ENCODE data around the gene CLASP1. TPM values are rescaled to one million over a fixed set of nuclear protein-coding genes. Genes with fewer than 3 reads are reported as not detected.

The CLASP1 gene
- total RNA-seq, 2 donors from 2014 or later, result 87.0 to 88.3 TPM

DNA sequence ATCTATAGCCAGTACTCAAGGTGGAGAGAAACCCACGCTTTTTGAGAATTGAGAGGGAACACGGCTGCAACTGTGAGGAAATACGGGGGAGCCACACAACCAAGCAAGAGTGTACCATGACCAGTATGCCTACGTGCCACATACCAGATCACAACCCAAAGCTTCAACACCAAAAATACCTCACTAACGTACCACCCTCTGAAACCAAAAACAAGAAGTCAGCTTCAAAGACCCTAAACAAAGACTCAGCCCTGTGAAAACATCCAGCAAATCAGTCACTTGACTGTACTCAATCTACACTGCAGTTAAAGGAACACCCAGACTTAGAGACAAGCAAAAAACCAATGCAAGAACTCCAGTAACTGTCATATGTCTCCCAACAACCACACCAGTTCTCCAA, 101.6 kb downstream of the CLASP1 start:
- 63 to 98% methylated on average over 2 to 5 of the region's 5 CpGs for WGBS, 2 experiments (ENCODE audit: insufficient coverage in 1 of 2, insufficient read length in 1 of 2)
- TF ChIP-seq, protein P1, sequence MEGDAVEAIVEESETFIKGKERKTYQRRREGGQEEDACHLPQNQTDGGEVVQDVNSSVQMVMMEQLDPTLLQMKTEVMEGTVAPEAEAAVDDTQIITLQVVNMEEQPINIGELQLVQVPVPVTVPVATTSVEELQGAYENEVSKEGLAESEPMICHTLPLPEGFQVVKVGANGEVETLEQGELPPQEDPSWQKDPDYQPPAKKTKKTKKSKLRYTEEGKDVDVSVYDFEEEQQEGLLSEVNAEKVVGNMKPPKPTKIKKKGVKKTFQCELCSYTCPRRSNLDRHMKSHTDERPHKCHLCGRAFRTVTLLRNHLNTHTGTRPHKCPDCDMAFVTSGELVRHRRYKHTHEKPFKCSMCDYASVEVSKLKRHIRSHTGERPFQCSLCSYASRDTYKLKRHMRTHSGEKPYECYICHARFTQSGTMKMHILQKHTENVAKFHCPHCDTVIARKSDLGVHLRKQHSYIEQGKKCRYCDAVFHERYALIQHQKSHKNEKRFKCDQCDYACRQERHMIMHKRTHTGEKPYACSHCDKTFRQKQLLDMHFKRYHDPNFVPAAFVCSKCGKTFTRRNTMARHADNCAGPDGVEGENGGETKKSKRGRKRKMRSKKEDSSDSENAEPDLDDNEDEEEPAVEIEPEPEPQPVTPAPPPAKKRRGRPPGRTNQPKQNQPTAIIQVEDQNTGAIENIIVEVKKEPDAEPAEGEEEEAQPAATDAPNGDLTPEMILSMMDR (conservative IDR thresholded peaks at IDR 0.05), result no peak
- no peaks in the 10 kb centered on the region for H3K27me3 ChIP-seq (ENCODE audit: control insufficient read depth, insufficient read depth, low read length, poor library complexity, severe bottlenecking)
- no peaks in the 10 kb centered on the region for H3K36me3 ChIP-seq (ENCODE audit: control insufficient read depth, insufficient read depth, low read length)
- H3K4me3 ChIP-seq (ENCODE audit: low read length), result no peak overlapping the region
- no peak overlapping the region for H3K27ac ChIP-seq (ENCODE audit: low read depth, low read length)
- no peak overlapping the region for H3K4me3 Mint-ChIP-seq
- H3K9ac ChIP-seq (ENCODE audit: extremely low read depth, low read length, poor library complexity, severe bottlenecking), result no peak overlapping the region
- peaks cover 11% of the 10 kb centered on the region for H3K9me3 Mint-ChIP-seq
- no peaks in the 10 kb centered on the region for H3K27me3 Mint-ChIP-seq (ENCODE audit: insufficient read depth)
- DNase-seq, result no peak
- H3K4me1 Mint-ChIP-seq, result peaks cover 9% of the 10 kb centered on the region
- no peaks in the 10 kb centered on the region for H3K9me3 ChIP-seq (ENCODE audit: control insufficient read depth, low read length)
- H3K4me1 ChIP-seq (ENCODE audit: control insufficient read depth, insufficient read depth, low read length), result no peaks in the 10 kb centered on the region
- H3K27ac Mint-ChIP-seq, result peak overlapping the region; percentile 2
- peaks cover 4% of the 10 kb centered on the region for H3K36me3 Mint-ChIP-seq (ENCODE audit: low read depth)

DNA sequence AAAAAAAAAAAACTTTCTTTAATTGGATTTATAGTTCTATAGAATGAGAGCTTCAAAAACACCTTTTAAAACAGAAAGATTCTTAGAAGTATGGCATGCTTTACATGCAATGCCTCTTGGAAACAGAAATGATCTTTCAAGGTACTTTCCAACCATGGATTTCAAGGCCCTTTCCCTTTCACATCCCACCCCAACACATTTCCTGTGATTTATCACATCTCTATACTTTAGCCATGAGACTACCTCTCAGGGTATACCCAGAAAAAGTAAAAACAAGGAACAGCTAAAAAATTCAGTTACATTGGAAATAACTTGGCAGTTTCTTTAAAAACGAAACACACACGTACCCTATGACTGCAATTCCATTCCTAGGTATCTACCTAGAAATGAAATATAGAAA, 103.3 kb downstream of the CLASP1 start:
- Mint-ChIP-seq H3K4me1 (peaks cover 9% of the 10 kb centered on the region), H3K27ac (peak overlapping the region; percentile 18), H3K4me3 (no peak overlapping the region), H3K36me3 (ENCODE audit: low read depth) (peaks cover 4% of the 10 kb centered on the region), H3K9me3 (peaks cover 7% of the 10 kb centered on the region), H3K27me3 (ENCODE audit: insufficient read depth) (no peaks in the 10 kb centered on the region)
- Histone ChIP-seq H3K9me3 (ENCODE audit: control insufficient read depth, low read length) (no peaks in the 10 kb centered on the region), H3K4me3 (ENCODE audit: low read length) (no peak overlapping the region), H3K36me3 (ENCODE audit: control insufficient read depth, insufficient read depth, low read length) (no peaks in the 10 kb centered on the region), H3K4me1 (ENCODE audit: control insufficient read depth, insufficient read depth, low read length) (no peaks in the 10 kb centered on the region), H3K9ac (ENCODE audit: extremely low read depth, low read length, poor library complexity, severe bottlenecking) (no peak overlapping the region), H3K27me3 (ENCODE audit: control insufficient read depth, insufficient read depth, low read length, poor library complexity, severe bottlenecking) (no peaks in the 10 kb centered on the region), H3K27ac (ENCODE audit: low read depth, low read length) (no peak overlapping the region)
- 100% methylated on average over 2 of the region's 2 CpGs; no CpG with 5 or more reads in 1 of the 2 experiments for WGBS, 2 experiments (ENCODE audit: insufficient coverage in 1 of 2, insufficient read length in 1 of 2)
- DNase-seq, result no peak
- TF ChIP-seq, protein P1 (conservative IDR thresholded peaks at IDR 0.05), result no peak

DNA sequence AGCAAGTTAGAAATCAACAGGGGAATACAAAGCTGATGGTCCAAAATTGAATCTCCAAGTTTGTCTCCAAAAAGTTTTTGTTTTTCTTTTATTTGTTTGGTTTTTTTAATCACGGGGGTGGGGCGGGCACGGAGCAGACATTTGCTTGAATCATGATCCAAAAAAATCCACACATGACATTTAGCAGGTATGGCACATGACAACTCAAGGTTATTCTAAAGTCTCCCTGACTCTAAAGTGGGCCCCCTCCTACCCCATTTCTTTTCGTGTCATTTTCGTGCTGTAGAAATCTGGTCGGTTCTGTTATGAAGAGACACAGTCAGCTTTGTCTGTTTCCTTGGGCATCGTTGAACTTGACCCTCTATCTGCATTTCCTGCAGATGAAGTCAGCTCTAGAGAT, 104.0 kb downstream of the CLASP1 start:
- Histone ChIP-seq H3K9ac (ENCODE audit: extremely low read depth, low read length, poor library complexity, severe bottlenecking) (no peak overlapping the region), H3K4me1 (ENCODE audit: control insufficient read depth, insufficient read depth, low read length) (no peaks in the 10 kb centered on the region), H3K27ac (ENCODE audit: low read depth, low read length) (no peak overlapping the region), H3K27me3 (ENCODE audit: control insufficient read depth, insufficient read depth, low read length, poor library complexity, severe bottlenecking) (no peaks in the 10 kb centered on the region), H3K9me3 (ENCODE audit: control insufficient read depth, low read length) (no peaks in the 10 kb centered on the region), H3K36me3 (ENCODE audit: control insufficient read depth, insufficient read depth, low read length) (no peaks in the 10 kb centered on the region), H3K4me3 (ENCODE audit: low read length) (no peak overlapping the region)
- TF ChIP-seq, protein P1 (conservative IDR thresholded peaks at IDR 0.05), result no peak
- no peak for DNase-seq
- Mint-ChIP-seq H3K9me3 (peaks cover 7% of the 10 kb centered on the region), H3K4me3 (no peak overlapping the region), H3K4me1 (peaks cover 9% of the 10 kb centered on the region), H3K27me3 (ENCODE audit: insufficient read depth) (no peaks in the 10 kb centered on the region), H3K27ac (no peak overlapping the region), H3K36me3 (ENCODE audit: low read depth) (peaks cover 4% of the 10 kb centered on the region)
- 96 to 100% methylated on average over 4 to 7 of the region's 7 CpGs for WGBS, 2 experiments (ENCODE audit: insufficient coverage in 1 of 2, insufficient read length in 1 of 2)
